ENCODE results near the gene PRKCD. TPM values are rescaled to one million over a fixed set of nuclear protein-coding genes. Genes with fewer than 3 reads are reported as not detected.

Gene PRKCD
- total RNA-seq, 2 experiments from 2014 or later: 13.3 to 108 TPM

DNA sequence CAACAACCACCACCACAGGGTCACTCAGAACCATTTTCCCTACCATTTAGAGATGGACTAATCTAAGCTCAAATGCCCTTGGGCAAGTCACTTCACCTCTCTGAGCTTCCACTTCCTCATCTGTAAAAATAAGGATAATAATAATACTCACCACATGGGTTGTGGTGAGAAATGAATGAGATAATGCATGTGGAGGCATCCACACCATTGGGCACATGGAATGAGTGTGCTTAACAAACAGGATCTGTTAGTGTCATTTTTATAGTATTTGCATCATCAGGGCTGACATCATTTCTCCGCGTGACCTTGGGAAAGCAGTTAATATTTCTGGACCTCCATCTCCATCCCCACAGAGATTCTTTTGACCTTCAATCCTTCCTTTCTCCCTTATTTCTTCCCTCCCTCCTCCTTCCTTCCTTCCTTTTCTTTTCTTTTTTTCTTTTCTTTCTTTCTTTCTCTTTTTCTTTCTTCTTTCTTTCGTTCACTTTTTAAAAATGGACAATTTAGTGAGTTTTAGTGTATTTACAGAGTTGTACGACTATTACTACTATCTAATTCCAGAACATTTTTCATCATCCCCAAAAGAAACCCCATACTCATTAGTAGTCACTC lies 23.1 kb upstream of the PRKCD start:
- peak overlapping the region; percentile 54; the same call in 1 of the 2 replicates for H2AFZ ChIP-seq (ENCODE audit: low read length)
- no peak overlapping the region for H3K4me3 ChIP-seq (ENCODE audit: low read depth, low read length, poor library complexity, severe bottlenecking)
- peaks cover 46% of the 10 kb centered on the region for H3K4me1 ChIP-seq (ENCODE audit: insufficient read depth, low read length, poor library complexity, severe bottlenecking)
- intact Hi-C loops (cut with micrococcal nuclease; ENCODE audit: unreplicated experiment): no loop called here
- no peaks in the 10 kb centered on the region for H3K9me2 ChIP-seq (ENCODE audit: insufficient read depth, low read length)
- no peaks in the 10 kb centered on the region for H3K79me2 ChIP-seq (ENCODE audit: insufficient read depth, low read depth, low read length)
- ChIA-PET POLR2A (interaction anchor here (0.6 to 2.6 kb wide), 11 partner anchors 10 to 173 kb away, joined by 3 to 9 read pairs (median 3); no protein-coding TSS in a partner anchor), CTCF (ENCODE audit: unreplicated experiment) (interaction anchor here (0.6 to 1.3 kb wide), 3 partner anchors 21 to 59 kb away, joined by 3 to 4 read pairs (median 3); no protein-coding TSS in a partner anchor)
- no TSS peak for BruUV-seq (replicated peaks)
- H3K4me2 ChIP-seq (ENCODE audit: low read length): peak overlapping the region; percentile 40
- H3K9me3 ChIP-seq (ENCODE audit: low read length): no peaks in the 10 kb centered on the region
- no peaks in the 10 kb centered on the region for H3K36me3 ChIP-seq (ENCODE audit: insufficient read depth, low read length)
- no peaks in the 10 kb centered on the region for H4K20me1 ChIP-seq (ENCODE audit: insufficient read depth, low read length)
- H3K27ac ChIP-seq (ENCODE audit: low read depth, low read length, poor library complexity, severe bottlenecking): peak overlapping the region; percentile 45
- DNase-seq (ENCODE audit: low spot score): peak; percentile 31
- TF ChIP-seq, protein P1, sequence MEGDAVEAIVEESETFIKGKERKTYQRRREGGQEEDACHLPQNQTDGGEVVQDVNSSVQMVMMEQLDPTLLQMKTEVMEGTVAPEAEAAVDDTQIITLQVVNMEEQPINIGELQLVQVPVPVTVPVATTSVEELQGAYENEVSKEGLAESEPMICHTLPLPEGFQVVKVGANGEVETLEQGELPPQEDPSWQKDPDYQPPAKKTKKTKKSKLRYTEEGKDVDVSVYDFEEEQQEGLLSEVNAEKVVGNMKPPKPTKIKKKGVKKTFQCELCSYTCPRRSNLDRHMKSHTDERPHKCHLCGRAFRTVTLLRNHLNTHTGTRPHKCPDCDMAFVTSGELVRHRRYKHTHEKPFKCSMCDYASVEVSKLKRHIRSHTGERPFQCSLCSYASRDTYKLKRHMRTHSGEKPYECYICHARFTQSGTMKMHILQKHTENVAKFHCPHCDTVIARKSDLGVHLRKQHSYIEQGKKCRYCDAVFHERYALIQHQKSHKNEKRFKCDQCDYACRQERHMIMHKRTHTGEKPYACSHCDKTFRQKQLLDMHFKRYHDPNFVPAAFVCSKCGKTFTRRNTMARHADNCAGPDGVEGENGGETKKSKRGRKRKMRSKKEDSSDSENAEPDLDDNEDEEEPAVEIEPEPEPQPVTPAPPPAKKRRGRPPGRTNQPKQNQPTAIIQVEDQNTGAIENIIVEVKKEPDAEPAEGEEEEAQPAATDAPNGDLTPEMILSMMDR (conservative IDR thresholded peaks at IDR 0.05; ENCODE audit: low read length): no peak
- no peak for TF ChIP-seq EZH2phosphoT487 (IDR thresholded peaks at IDR 0.05; ENCODE audit: borderline replicate concordance, low read depth, low read length)

DNA sequence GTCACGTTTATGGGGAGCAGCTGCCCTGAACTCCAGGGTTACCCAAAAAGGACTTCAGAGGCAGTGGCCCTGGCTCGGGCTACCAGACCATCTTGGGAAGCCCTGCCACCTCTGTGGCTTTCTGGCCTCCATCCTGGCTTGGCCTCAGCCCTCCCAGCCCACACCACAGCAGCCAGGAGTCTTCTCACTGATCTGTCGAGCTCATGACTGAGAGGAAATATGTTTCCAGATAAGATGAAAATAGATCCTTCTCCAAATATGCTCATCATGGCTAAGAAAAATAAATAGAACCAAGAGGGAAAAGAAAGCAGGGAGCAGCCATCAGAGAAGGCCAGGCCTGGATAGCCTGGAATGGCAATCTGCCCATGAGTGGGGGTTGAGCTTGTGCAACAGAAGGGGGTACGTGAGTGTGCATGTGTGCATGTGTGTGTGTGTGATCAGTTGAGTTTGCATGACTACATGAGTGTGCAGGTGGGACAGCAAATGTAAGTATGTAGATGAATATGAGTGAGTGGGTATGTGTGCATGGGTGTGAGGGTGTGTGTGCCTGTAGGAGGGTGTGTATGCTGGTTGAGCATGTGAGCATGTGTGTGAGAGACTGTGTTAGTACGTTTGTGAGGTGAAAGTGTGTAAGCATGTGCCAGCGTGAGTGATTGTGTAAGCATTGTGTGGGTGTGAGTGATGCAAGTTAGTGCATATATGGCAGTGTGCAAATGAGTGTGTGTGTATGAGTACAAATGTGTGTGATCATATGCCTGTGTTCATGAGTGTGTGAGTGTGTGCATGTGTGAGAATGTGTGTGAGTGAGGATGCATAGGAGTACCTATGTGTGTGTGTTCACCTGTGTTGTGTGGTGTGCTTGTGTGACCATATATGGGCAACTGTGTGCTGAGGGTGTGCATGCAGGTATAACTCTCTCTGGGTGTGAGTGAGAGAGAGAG lies 20.8 kb upstream of the PRKCD start:
- Histone ChIP-seq H4K20me1 (ENCODE audit: insufficient read depth, low read length) (no peaks in the 10 kb centered on the region), H3K27ac (ENCODE audit: low read depth, low read length, poor library complexity, severe bottlenecking) (no peak overlapping the region), H3K9me2 (ENCODE audit: insufficient read depth, low read length) (no peaks in the 10 kb centered on the region), H3K36me3 (ENCODE audit: insufficient read depth, low read length) (no peaks in the 10 kb centered on the region), H2AFZ (ENCODE audit: low read length) (peak overlapping the region; percentile 60; the same call in 1 of the 2 replicates), H3K4me3 (ENCODE audit: low read depth, low read length, poor library complexity, severe bottlenecking) (no peak overlapping the region), H3K79me2 (ENCODE audit: insufficient read depth, low read depth, low read length) (no peaks in the 10 kb centered on the region), H3K4me1 (ENCODE audit: insufficient read depth, low read length, poor library complexity, severe bottlenecking) (peaks cover 38% of the 10 kb centered on the region), H3K9me3 (ENCODE audit: low read length) (no peaks in the 10 kb centered on the region), H3K4me2 (ENCODE audit: low read length) (no peak overlapping the region)
- no TSS peak for BruUV-seq (replicated peaks)
- TF ChIP-seq, protein P1 (conservative IDR thresholded peaks at IDR 0.05; ENCODE audit: low read length): no peak
- TF ChIP-seq EZH2phosphoT487 (IDR thresholded peaks at IDR 0.05; ENCODE audit: borderline replicate concordance, low read depth, low read length): no peak
- ChIA-PET POLR2A (interaction anchor here (1.0 kb wide), 1 partner anchor 9 kb away, joined by 3 read pairs; no protein-coding TSS in a partner anchor), CTCF (ENCODE audit: unreplicated experiment) (no interaction called here)
- DNase-seq (ENCODE audit: low spot score): no peak
- intact Hi-C loops (cut with micrococcal nuclease; ENCODE audit: unreplicated experiment): no loop called here
